Activated naive CD8-positive, alpha-beta T cell treated with anti-CD3 and anti-CD28 coated beads, Interleukin-2, amount 50 U/mL, for 24 hours (primary cell): ENCODE results near the gene ZFP36.

Experiments
- ATAC-seq: fragments of 150-1000 bp; cut with Tn5 transposase; one replicate; pipeline ENCODE4 v1.10.0; 2021
- DNase-seq: peaks from one replicate; pipeline ENCODE4 v3.0.0; 2021
- H3K27ac Mint-ChIP-seq: one replicate; pipeline ENCODE4 v1.8.0; 2021; ENCODE audit warnings: mild to moderate bottlenecking, mixed read lengths
- H3K27me3 Mint-ChIP-seq: one replicate; pipeline ENCODE4 v1.8.0; 2021; ENCODE audit warnings: mixed read lengths
- H3K36me3 Mint-ChIP-seq: one replicate; pipeline ENCODE4 v1.8.0; 2021; ENCODE audit warnings: low read depth, mixed read lengths
- H3K4me1 Mint-ChIP-seq: one replicate; pipeline ENCODE4 v1.8.0; 2021; ENCODE audit warnings: mixed read lengths
- H3K4me3 Mint-ChIP-seq: one replicate; pipeline ENCODE4 v1.8.0; 2021; ENCODE audit warnings: mild to moderate bottlenecking, moderate library complexity, mixed read lengths
- H3K9me3 Mint-ChIP-seq: one replicate; pipeline ENCODE4 v1.8.0; 2021; ENCODE audit warnings: mixed read lengths

Gene ZFP36

DNA sequence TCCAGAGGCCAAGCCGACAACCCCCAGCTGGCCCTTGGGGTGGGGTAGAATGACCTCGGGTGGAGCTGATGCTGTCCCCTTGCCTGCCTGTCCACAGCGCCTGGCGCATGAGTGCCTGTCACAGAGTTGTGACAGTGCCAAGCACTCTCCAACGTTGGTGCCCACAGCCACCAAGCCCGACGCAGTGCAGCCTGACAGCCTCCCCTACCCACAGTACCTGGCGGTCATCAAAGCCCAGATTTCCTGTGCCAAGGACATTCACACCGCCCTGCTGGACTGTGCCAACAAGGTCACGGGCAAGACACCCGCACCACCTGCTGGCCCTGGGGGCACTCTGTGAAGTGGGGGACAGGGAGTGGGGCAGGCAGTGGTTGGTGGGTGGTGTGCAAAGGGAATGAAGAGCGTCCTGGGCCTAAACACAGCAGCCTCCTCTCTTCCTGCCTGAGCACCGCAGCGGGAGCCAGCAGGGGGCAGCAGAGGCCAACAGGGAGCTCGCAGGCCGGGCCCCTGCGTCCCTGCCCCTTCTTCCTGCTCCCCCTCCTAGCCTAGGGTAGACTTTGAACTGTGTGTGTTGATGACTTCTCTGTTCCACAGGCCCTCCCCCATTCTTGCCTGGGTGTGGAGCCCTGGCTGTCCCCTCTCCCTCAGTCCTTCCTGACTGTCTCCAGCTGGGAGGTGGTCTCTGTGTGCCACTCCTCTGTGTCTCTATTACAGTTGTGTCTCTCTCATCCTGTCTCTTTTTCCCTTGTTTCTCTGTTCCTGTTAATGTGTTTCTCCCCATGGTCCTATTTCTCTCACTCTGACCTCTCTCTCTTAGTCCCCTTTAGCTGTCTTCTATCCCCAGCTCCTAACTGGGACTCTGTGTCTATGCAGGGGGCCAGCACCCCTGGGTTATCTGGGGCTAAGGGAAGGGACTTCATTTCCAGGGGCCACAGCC is 9.0 kb upstream of the ZFP36 start:
- peak; percentile 98 for DNase-seq
- Mint-ChIP-seq H3K4me1 (peaks cover 64% of the 10 kb centered on the region), H3K9me3 (no peaks in the 10 kb centered on the region), H3K36me3 (peaks cover 15% of the 10 kb centered on the region), H3K27ac (peak overlapping the region; percentile 89), H3K4me3 (peak overlapping the region; percentile 56), H3K27me3 (no peaks in the 10 kb centered on the region)
- peak; percentile 55 for ATAC-seq

DNA sequence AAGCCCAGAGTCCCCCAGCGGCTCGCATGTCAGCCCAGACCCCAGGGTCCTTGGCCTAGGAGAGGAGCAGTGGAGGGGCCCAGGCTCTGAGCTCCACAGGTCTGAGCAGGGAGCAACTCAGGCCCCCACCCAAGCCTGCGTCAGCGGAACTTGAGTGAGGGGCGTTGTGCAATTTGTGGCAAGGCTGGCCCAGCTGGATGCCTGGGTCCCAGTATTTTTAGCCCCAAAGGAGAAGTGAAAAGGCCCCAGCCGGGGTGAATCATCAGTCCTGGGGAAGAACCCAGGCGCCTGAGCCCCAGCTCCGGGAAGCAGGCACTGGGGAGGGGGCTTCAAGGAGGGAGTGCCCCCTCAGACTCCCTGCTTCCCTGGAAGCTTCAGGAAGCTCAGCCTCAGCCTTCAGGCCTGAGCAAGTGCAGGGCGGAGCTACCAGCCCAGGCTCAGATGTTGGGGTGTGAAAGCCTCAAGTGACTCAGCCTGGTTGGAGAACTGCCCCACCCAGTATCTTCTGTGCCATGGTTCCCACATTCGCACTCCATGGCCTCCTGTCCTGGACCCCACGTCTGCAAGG is 8.3 kb upstream of the ZFP36 start:
- H3K4me1 Mint-ChIP-seq = peaks cover 63% of the 10 kb centered on the region
- ATAC-seq = peak; percentile 30
- H3K4me3 Mint-ChIP-seq = peak overlapping the region; percentile 56

DNA sequence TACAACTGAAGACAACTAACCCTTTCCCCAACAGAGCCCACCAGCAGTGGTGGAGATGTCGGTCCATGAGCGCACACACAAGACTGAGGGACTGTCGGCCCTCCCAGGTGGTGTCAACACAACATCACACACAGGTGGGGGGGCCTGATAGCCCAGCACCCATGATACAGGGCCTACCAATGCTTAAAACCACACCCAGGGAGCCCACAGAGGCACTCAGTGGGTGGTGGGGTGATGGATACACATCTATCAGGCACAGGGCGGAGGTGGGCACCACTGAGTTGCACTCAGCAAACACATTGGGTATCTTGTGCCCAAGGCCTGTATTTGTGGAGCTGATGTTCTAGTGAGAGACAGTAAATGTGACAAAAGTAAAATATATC is 7.0 kb upstream of the ZFP36 start:
- ATAC-seq = no peak
- no peak overlapping the region for H3K4me3 Mint-ChIP-seq
- no peaks in the 10 kb centered on the region for H3K9me3 Mint-ChIP-seq
- peaks cover 8% of the 10 kb centered on the region for H3K36me3 Mint-ChIP-seq
- no peak for DNase-seq
- no peaks in the 10 kb centered on the region for H3K27me3 Mint-ChIP-seq
- H3K4me1 Mint-ChIP-seq = peaks cover 68% of the 10 kb centered on the region
- H3K27ac Mint-ChIP-seq = peak overlapping the region; percentile 35

More for the DNA sequence above, 8.3 kb upstream of the ZFP36 start:
- Mint-ChIP-seq H3K27ac (peak overlapping the region; percentile 89), H3K27me3 (no peaks in the 10 kb centered on the region), H3K9me3 (no peaks in the 10 kb centered on the region), H3K36me3 (peaks cover 13% of the 10 kb centered on the region)
- peak; percentile 70 for DNase-seq

DNA sequence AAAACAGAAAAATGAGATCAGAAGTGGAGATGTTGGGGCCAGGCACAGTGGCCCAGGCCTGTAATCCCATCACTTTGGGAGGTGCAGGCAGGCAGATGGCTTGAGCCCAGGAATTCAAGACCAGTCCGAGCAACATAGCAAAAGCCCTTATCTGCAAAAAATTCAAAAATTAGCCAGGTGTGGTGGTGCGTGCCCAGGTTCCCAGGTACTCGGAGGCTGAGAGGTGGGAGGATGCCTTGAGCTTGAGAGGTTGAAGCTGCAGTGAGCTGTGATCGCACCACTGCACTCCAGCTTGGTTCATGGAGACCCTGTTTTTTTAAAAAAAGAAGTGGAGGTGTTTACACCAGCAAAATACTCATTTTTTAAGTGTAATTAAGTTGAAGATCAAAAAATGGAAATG is 6.6 kb upstream of the ZFP36 start:
- ATAC-seq (no peak), DNase-seq (no peak)
- Mint-ChIP-seq H3K4me1 (peaks cover 72% of the 10 kb centered on the region), H3K27me3 (no peaks in the 10 kb centered on the region), H3K36me3 (peaks cover 8% of the 10 kb centered on the region), H3K9me3 (no peaks in the 10 kb centered on the region), H3K4me3 (no peak overlapping the region), H3K27ac (peak overlapping the region; percentile 35)

DNA sequence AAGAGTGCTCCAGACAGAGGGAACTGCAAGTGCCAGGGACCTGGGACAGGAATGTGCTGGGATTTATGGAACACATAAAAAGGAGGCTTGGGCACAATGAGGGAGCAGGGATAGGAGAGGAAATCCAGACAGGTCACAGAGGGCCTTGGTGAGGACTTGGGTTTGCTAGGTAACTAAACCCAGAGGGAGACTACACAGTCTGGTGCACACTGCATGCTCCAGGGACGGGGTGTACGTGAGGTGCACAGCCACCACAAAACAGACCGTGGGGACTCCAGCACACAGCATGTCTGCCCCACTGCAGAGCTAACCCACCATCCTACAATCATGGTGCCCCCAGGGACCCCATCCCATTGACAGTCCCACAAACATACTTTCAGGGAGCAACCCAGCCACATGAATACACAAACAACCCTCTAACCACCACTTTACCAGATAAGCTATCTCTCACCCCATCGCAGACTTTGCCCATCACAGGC is 5.5 kb upstream of the ZFP36 start:
- H3K4me3 Mint-ChIP-seq = peak overlapping the region; percentile 70
- ATAC-seq = peak; percentile 3

DNA sequence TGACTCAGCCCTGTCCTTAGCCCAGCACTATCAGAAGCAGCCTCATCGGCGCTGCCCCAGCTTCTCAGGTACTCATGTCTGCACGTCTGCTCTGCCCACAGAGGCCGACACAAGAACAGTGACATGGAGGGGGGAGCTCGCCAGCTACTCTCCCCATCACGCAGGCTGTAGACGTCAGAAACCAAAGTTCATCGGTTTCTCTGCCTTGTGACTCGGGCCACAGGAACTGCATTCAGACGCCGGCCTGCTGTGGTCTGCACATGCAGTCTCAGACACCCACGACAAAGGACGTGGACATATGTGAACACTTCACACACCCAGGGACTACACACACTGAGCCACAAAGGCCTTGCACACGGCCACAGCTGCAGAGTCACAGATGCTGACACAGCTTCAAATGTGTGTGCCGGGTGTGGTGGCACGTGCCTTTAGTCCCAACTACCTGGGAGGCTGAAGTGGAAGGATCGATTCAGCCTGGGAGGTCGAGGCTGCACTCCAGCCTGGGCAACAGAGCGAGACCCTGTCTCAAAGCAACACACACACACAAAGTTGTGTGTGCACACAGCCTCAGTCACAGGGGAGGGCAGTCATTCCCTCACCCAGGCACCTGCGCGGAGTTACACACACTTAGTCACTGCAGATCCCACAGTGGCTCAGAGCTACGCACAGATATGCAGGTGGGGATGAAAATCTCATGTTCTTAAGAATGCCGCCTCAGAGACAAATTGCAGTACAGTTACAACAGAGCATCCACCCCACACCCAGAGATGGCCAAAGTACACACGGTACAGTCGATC is 4.9 kb upstream of the ZFP36 start:
- ATAC-seq (peak; percentile 75), DNase-seq (peak; percentile 85)
- peak overlapping the region; percentile 96 for H3K27ac Mint-ChIP-seq
- peak overlapping the region; percentile 70 for H3K4me3 Mint-ChIP-seq
- H3K27me3 Mint-ChIP-seq = no peaks in the 10 kb centered on the region
- H3K4me1 Mint-ChIP-seq = peaks cover 85% of the 10 kb centered on the region
- H3K36me3 Mint-ChIP-seq = peaks cover 6% of the 10 kb centered on the region
- no peaks in the 10 kb centered on the region for H3K9me3 Mint-ChIP-seq

More for the DNA sequence above, 5.5 kb upstream of the ZFP36 start:
- Mint-ChIP-seq H3K27ac (peak overlapping the region; percentile 96), H3K36me3 (peaks cover 6% of the 10 kb centered on the region), H3K4me1 (peaks cover 83% of the 10 kb centered on the region), H3K27me3 (no peaks in the 10 kb centered on the region), H3K9me3 (no peaks in the 10 kb centered on the region)
- DNase-seq = no peak

DNA sequence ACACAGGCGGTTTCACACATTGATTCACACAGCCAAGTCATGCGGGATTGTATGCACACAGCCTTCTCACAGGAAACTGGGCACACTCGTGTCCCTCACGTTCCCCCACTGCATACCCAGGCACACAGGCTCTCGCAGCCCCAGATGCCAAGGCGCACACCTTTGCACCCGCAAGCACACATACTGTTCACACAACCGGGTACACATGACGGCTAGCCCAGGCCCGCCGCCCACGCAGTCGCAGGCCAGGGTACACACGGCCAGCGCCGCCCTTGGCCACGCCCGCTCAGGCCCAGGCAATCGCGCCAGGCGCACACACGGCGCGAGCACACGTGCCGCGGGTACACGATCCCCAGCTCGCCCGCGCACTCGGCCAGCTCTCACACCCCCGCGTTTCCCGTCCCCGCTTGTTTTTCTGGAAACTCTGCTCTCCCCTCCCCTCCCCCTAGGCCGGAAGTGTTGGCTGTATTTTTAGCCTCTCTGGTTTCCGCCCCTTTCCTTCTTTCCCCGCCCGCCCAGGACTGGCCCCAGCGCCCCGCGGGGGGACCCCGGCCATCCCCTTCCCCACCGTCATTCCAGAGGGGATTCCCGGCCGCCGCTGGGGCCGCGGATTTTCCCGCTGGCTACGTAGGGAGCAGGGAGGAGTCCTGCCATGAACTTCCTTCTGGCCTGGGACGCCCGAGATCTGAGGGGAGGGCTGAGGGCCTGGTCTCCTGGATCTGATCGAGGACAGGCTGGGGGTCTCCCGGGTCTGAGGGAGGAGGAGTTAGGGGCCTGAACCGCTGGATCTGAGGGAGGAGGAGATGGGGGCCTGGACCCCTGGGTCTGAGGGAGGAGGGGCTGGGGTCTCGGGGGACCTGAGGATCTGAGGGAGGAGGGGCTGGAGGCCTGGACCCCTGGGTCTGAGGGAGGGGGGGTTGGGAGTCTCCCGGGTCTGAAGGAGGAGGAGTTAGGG is 4.0 kb upstream of the ZFP36 start:
- peaks cover 9% of the 10 kb centered on the region for H3K36me3 Mint-ChIP-seq
- peak overlapping the region; percentile 70 for H3K4me3 Mint-ChIP-seq
- no peaks in the 10 kb centered on the region for H3K27me3 Mint-ChIP-seq
- peak overlapping the region; percentile 96 for H3K27ac Mint-ChIP-seq
- H3K9me3 Mint-ChIP-seq = no peaks in the 10 kb centered on the region
- DNase-seq (peak; percentile 87), ATAC-seq (peak; percentile 0)
- H3K4me1 Mint-ChIP-seq = peaks cover 81% of the 10 kb centered on the region

DNA sequence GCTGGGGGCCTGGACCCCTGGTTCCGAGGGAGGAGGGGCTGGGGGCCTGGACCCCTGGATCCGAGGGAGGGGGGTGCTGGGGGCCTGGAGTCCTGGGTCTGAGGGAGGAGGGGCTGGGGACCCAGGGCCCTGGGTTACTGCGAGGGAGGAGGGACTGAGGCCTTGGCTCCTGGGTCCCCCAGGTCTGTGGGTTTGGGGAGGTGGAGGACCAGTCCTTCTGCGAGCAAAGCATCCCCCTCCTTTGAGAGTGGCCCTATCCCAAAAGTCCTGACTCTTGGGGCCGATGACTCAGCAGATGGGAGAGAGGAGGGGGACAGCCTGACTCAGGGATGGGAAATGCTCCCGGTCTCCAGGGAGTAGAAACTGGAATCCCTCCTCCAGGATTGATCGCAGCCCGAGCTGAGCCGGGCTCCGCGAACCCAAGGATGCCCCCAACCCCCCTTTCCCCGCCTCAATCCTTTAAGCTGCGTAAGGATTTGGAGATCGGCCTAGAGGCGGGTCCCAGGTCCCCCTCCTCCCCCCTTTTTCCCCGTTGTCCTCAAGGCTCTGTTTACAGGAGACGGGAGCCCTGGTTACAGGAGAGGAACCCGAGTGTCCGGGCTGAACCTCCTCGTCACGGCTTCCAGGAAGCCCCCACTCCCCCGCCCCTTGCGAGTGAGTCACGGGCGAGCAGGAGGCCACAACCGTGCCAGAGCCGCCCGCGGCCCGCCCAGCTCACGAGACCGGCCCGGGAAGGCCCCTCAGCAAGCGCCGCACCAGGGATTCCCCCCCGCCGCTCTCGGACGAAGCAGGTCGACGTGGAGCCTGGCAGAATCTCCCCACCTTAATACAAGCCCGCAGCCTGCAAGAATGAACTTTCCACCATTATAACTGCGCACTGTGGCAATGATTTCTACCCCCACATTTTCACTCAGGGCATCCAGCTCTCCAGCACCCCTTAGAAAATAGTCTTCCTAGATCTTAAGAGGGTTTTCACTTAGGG is 3.0 kb upstream of the ZFP36 start:
- Mint-ChIP-seq H3K27me3 (no peaks in the 10 kb centered on the region), H3K9me3 (no peaks in the 10 kb centered on the region), H3K36me3 (peaks cover 17% of the 10 kb centered on the region), H3K4me3 (peak overlapping the region; percentile 70), H3K4me1 (peaks cover 76% of the 10 kb centered on the region), H3K27ac (peak overlapping the region; percentile 96)
- DNase-seq = peak; percentile 96
- peak; percentile 26 for ATAC-seq

DNA sequence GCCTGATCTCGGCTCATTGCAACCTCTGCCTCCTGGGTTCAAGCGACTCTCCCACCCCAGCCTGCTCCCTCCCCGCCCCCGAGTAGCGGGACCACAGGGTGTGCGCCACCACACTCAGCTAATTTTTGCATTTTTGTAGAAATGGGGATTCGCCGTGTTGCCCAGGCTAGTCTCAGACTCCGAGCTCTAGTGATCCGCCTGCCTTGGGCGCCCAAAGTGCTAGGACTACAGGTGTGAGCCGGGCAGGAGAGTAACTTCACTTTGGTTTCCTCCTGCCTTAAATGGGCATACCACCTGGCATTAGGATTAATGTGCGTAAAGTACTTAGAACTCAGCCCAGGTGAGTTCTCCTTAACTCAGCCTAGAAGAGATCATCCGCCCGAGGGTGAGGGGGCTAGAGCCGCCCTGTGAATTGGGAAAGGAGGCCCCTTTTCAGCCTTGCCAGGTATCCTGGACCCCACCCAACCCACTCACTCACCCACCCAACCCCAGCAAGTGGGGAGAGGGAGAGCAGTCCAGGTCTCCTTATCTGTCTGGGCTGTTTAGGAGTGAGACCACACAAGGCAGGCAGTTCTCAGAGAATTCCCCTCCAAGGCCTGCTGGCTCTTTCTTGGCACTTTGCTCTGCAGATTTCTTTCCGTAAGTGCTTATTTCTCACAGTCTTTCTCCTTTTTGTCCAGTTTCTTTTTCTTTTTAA is 1.2 kb upstream of the ZFP36 start:
- peaks cover 68% of the 10 kb centered on the region for H3K4me1 Mint-ChIP-seq
- ATAC-seq (no peak), DNase-seq (no peak)
- no peaks in the 10 kb centered on the region for H3K27me3 Mint-ChIP-seq
- H3K36me3 Mint-ChIP-seq = peaks cover 15% of the 10 kb centered on the region
- peak overlapping the region; percentile 86 for H3K4me3 Mint-ChIP-seq
- no peaks in the 10 kb centered on the region for H3K9me3 Mint-ChIP-seq
- peak overlapping the region; percentile 69 for H3K27ac Mint-ChIP-seq

DNA sequence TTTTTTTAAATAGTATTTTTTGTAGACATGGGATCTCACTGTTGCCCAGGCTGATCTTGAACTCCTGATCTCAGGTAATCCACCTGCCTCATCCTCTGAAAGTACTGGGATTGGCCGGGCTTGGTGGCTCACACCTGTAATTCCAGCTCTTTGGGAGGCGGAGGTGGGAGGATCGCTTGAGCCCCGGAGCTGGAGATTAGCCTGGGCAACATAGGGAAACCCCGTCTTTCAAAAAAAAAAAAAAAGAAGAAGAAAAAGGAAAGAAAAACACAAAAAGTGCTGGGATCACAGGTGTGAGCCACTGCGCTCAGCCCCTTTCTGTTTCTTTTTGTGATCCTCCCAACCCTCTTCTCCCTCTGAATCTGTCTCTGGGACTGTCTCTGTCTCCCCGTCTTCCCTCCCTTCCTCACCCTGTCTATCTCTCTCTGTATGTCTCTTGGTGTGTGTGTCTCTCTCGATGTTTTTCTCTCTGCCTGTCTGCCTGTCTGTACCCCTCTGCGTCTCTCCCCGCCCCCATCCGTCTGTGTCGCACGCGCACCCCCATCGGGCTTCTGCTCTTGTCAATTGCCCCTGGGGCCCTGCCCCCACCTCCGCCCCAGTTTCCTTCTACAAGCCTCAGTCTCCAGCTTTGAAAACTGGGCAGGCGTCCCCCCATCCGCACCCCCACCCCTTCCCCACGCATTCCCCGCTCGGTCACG is 540 bp upstream of the ZFP36 start:
- H3K4me3 Mint-ChIP-seq = peak overlapping the region; percentile 86
- H3K27ac Mint-ChIP-seq = peak overlapping the region; percentile 92
- H3K4me1 Mint-ChIP-seq = peaks cover 68% of the 10 kb centered on the region
- peaks cover 15% of the 10 kb centered on the region for H3K36me3 Mint-ChIP-seq
- H3K9me3 Mint-ChIP-seq = no peaks in the 10 kb centered on the region
- DNase-seq = peak; percentile 86
- H3K27me3 Mint-ChIP-seq = no peaks in the 10 kb centered on the region
- ATAC-seq = peak; percentile 2

DNA sequence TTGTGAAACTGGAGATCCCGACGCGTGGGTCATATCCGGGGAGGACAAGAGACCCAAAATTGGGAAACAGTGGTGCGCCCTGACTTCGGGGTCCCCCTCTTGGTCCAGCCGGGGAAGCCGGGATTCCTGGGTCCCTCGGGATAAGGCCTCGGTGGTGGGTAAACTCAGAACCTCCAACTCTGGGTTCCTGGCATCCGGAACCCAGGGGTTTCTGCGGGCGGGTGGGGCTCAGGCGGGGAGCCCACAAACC is 688 bp downstream of the ZFP36 start:
- no peaks in the 10 kb centered on the region for H3K9me3 Mint-ChIP-seq
- no peak for ATAC-seq
- peak overlapping the region; percentile 86 for H3K4me3 Mint-ChIP-seq
- no peak for DNase-seq
- H3K27ac Mint-ChIP-seq = peak overlapping the region; percentile 92
- H3K27me3 Mint-ChIP-seq = peaks cover 2% of the 10 kb centered on the region
- H3K4me1 Mint-ChIP-seq = peaks cover 68% of the 10 kb centered on the region
- peaks cover 17% of the 10 kb centered on the region for H3K36me3 Mint-ChIP-seq
